ENCODE measurements around the gene NMD3. TPM values are rescaled to one million over a fixed set of nuclear protein-coding genes. Genes with fewer than 3 reads are reported as not detected.

Gene NMD3
- total RNA-seq, 1 experiment from 2014 or later: 61.7 TPM

- intact Hi-C loops (cut with micrococcal nuclease; ENCODE audit: unreplicated experiment): no loop called here
- CTCF ChIA-PET: no interaction called here
- Histone ChIP-seq H3K4me1 (peaks cover 18% of the 10 kb centered on the region), H3K9me3 (no peaks in the 10 kb centered on the region), H3K36me3 (ENCODE audit: control insufficient read depth, insufficient read depth, low read length) (no peaks in the 10 kb centered on the region; the same call in 1 of the 2 replicates), H3K27me3 (replicated peaks; ENCODE audit: control insufficient read depth, insufficient read depth, low read length) (no peaks in the 10 kb centered on the region), H3K4me3 (ENCODE audit: low read depth, low read length) (no peak overlapping the region)
- H3K27me3 Mint-ChIP-seq (ENCODE audit: insufficient read depth, unreplicated experiment): no peaks in the 10 kb centered on the region
- H3K27ac Mint-ChIP-seq (ENCODE audit: unreplicated experiment): no peak overlapping the region
- BruUV-seq (replicated peaks): no TSS peak
- no peaks in the 10 kb centered on the region for H3K9me3 Mint-ChIP-seq (ENCODE audit: unreplicated experiment)
- no peak for TF ChIP-seq CTCF (IDR thresholded peaks at IDR 0.05; ENCODE audit: insufficient read depth in 1 of 2, low read depth in 1 of 2, low read length in 1 of 2, severe bottlenecking in 1 of 2, unreplicated experiment in 1 of 2)
- POLR2A ChIA-PET: no interaction called here
- peak overlapping the region; percentile 80 for H3K4me3 Mint-ChIP-seq (ENCODE audit: unreplicated experiment)
- H3K36me3 Mint-ChIP-seq (ENCODE audit: insufficient read depth, unreplicated experiment): peaks cover 15% of the 10 kb centered on the region
- peaks cover 17% of the 10 kb centered on the region for H3K4me1 Mint-ChIP-seq (ENCODE audit: low read depth, unreplicated experiment)
- no peak for DNase-seq
Observed at GRCh38 chr3:161219495-161219894, 1.6 kb upstream of the NMD3 start.

GRCh38 chr3:161221806-161222600 lies 892 bp downstream of the NMD3 start:
- POLR2A ChIA-PET: interaction anchor here (1.2 kb wide), 1 partner anchor 200 kb away, joined by 4 read pairs; no protein-coding TSS in a partner anchor

More at GRCh38 chr3:161221806-161222600, 892 bp downstream of the NMD3 start:
- Histone ChIP-seq H3K9me3 (no peaks in the 10 kb centered on the region), H3K27me3 (replicated peaks; ENCODE audit: control insufficient read depth, insufficient read depth, low read length) (no peaks in the 10 kb centered on the region), H3K4me3 (ENCODE audit: low read depth, low read length) (peak overlapping the region; percentile 86), H3K36me3 (ENCODE audit: control insufficient read depth, insufficient read depth, low read length) (no peaks in the 10 kb centered on the region; the same call in 1 of the 2 replicates), H3K4me1 (peaks cover 6% of the 10 kb centered on the region; the same call in 1 of the 2 replicates)
- H3K27me3 Mint-ChIP-seq (ENCODE audit: insufficient read depth, unreplicated experiment): no peaks in the 10 kb centered on the region
- no peak for DNase-seq
- peaks cover 28% of the 10 kb centered on the region for H3K36me3 Mint-ChIP-seq (ENCODE audit: insufficient read depth, unreplicated experiment)
- TF ChIP-seq CTCF (IDR thresholded peaks at IDR 0.05; ENCODE audit: insufficient read depth in 1 of 2, low read depth in 1 of 2, low read length in 1 of 2, severe bottlenecking in 1 of 2, unreplicated experiment in 1 of 2): no peak
- no peaks in the 10 kb centered on the region for H3K9me3 Mint-ChIP-seq (ENCODE audit: unreplicated experiment)
- CTCF ChIA-PET: interaction anchor here (0.6 kb wide), 1 partner anchor 92 kb away, joined by 7 read pairs; no protein-coding TSS in a partner anchor
- peak overlapping the region; percentile 81 for H3K27ac Mint-ChIP-seq (ENCODE audit: unreplicated experiment)
- H3K4me3 Mint-ChIP-seq (ENCODE audit: unreplicated experiment): peak overlapping the region; percentile 80
- intact Hi-C loops (cut with micrococcal nuclease; ENCODE audit: unreplicated experiment): loop anchor here (1.0 to 5.0 kb wide), 4 partner anchors 120 to 467 kb away; no protein-coding TSS in a partner anchor
- peaks cover 6% of the 10 kb centered on the region for H3K4me1 Mint-ChIP-seq (ENCODE audit: low read depth, unreplicated experiment)
- no TSS peak for BruUV-seq (replicated peaks)

All from Caco-2 (cell line).